T-helper 2 cell treated with Interferon-gamma antibody and Interleukin-4, amounts not matched to agents 100 ng/mL and 5 ng/mL, for 36 hours (primary cell): ENCODE data around the gene HOXA5. TPM values are rescaled to one million over a fixed set of nuclear protein-coding genes. Genes with fewer than 3 reads are reported as not detected.

ENCODE experiments used
- intact Hi-C: fragments of 100-400 bp; cut with micrococcal nuclease; formaldehyde crosslinking; loops from one replicate; pipeline ENCODE4 v1.15.1; 2023
- total RNA-seq: library from RNA; stranded (reverse); gene quantifications from 2 replicates; pipeline ENCODE4 v1.2.3, GENCODE V29; 2022

The HOXA5 gene
- total RNA-seq, 1 donor from 2014 or later, result not detected

GRCh38 chr7:27151341-27151930, 8.0 kb upstream of the HOXA5 start:
- intact Hi-C loops, result loop anchor here (2.0 kb wide), 2 partner anchors 15 to 55 kb away; no protein-coding TSS in a partner anchor

GRCh38 chr7:27150568-27151340, 7.3 kb upstream of the HOXA5 start:
- intact Hi-C loops, result loop anchor here (1.0 to 2.0 kb wide), 3 partner anchors 10 to 54 kb away; no protein-coding TSS in a partner anchor

- intact Hi-C loops, result loop anchor here (1.0 to 2.0 kb wide), 3 partner anchors 10 to 53 kb away; no protein-coding TSS in a partner anchor
Measured at GRCh38 chr7:27149842-27150567, 6.5 kb upstream of the HOXA5 start.

- intact Hi-C loops, result no loop called here
Measured at GRCh38 chr7:27148756-27149641, 5.5 kb upstream of the HOXA5 start.

GRCh38 chr7:27148031-27148755, 4.7 kb upstream of the HOXA5 start:
- intact Hi-C loops, result no loop called here

- intact Hi-C loops, result no loop called here
Measured at GRCh38 chr7:27147199-27148030, 3.9 kb upstream of the HOXA5 start, which contains the start of gene HOXA6. TSS of gene HOXA6 (minus strand) at chr7:27147774. CDS start at chr7:27147749, 25 bp downstream.

- intact Hi-C loops, result no loop called here
Measured at GRCh38 chr7:27146491-27147198, 3.2 kb upstream of the HOXA5 start.

- intact Hi-C loops, result no loop called here
Measured at GRCh38 chr7:27145914-27146412, 2.5 kb upstream of the HOXA5 start.

GRCh38 chr7:27145165-27145913, 1.9 kb upstream of the HOXA5 start:
- intact Hi-C loops, result no loop called here

GRCh38 chr7:27144781-27145164, 1.3 kb upstream of the HOXA5 start:
- intact Hi-C loops, result no loop called here

- intact Hi-C loops, result no loop called here
Measured at GRCh38 chr7:27143950-27144780, 684 bp upstream of the HOXA5 start.

- intact Hi-C loops, result no loop called here
Measured at GRCh38 chr7:27142580-27143022, 880 bp downstream of the HOXA5 start.

GRCh38 chr7:27141923-27142579, 1.4 kb downstream of the HOXA5 start:
- intact Hi-C loops, result no loop called here

GRCh38 chr7:27141137-27141922, 2.2 kb downstream of the HOXA5 start:
- intact Hi-C loops, result no loop called here

- intact Hi-C loops, result no loop called here
Measured at GRCh38 chr7:27140126-27140857, 3.2 kb downstream of the HOXA5 start.
